NCI-H2029 (cell line): ENCODE data around the gene LRP1.
A peak's percentile ranks its signal among the peaks of the same experiment; 100 is the strongest.
"Not testable (repeated sequence)": the region's sequence is repeated elsewhere in the genome, so short reads cannot be mapped to it uniquely, and the experiment has no call there.

Experiments
- DNase-seq: peaks from one replicate; lab custom pipeline; 2025; lab: John Stamatoyannopoulos, UW

LRP1 gene

GRCh38 chr12:57111031-57111734 is 17.1 kb upstream of the LRP1 start, which contains the start of gene STAT6:
Gene STAT6, minus strand, starts transcription at chr12:57111362. Its CDS starts 3,084 bp downstream, at chr12:57108278.
- peak; percentile 69 for DNase-seq

- DNase-seq, result no peak
Observed at GRCh38 chr12:57112492-57113294, 15.6 kb upstream of the LRP1 start.

- DNase-seq, result no peak
Observed at GRCh38 chr12:57116580-57117281, 11.6 kb upstream of the LRP1 start.

GRCh38 chr12:57118711-57119271 is 9.5 kb upstream of the LRP1 start:
- DNase-seq, result no peak

- DNase-seq, result no peak
Observed at GRCh38 chr12:57119294-57120085, 8.8 kb upstream of the LRP1 start.

- DNase-seq, result not testable (repeated sequence)
Observed at GRCh38 chr12:57120718-57121117, 7.6 kb upstream of the LRP1 start.

- DNase-seq, result no peak
Observed at GRCh38 chr12:57123813-57124212, 4.5 kb upstream of the LRP1 start.

GRCh38 chr12:57124261-57124877 is 3.9 kb upstream of the LRP1 start:
- DNase-seq, result peak; percentile 48

GRCh38 chr12:57126061-57126460 is 2.2 kb upstream of the LRP1 start:
- no peak for DNase-seq

GRCh38 chr12:57126561-57126960 is 1.7 kb upstream of the LRP1 start:
- no peak for DNase-seq

- peak; percentile 9 for DNase-seq
Observed at GRCh38 chr12:57127101-57127725, 1.1 kb upstream of the LRP1 start.

GRCh38 chr12:57128519-57129247 is 400 bp downstream of the LRP1 start:
- no peak for DNase-seq

GRCh38 chr12:57129321-57129842 is 1.1 kb downstream of the LRP1 start:
- DNase-seq, result no peak

- no peak for DNase-seq
Observed at GRCh38 chr12:57129889-57130288, 1.6 kb downstream of the LRP1 start.

GRCh38 chr12:57130941-57131340 is 2.7 kb downstream of the LRP1 start:
- DNase-seq, result no peak

GRCh38 chr12:57131896-57132744 is 3.8 kb downstream of the LRP1 start:
- DNase-seq, result no peak

GRCh38 chr12:57133013-57133569 is 4.8 kb downstream of the LRP1 start:
- no peak for DNase-seq

GRCh38 chr12:57133916-57134315 is 5.6 kb downstream of the LRP1 start:
- DNase-seq, result no peak
